GM12878 (cell line): ENCODE results near the gene LITAF.

Source experiments
- CTCF ChIP-seq, 3 experiments: IDR thresholded peaks in 2 of 3; conservative IDR thresholded peaks in 1 of 3; 2 replicates each; pipeline ENCODE4 v1.5.1; 2011; ENCODE audit warnings: low read depth in 3 of 3, low read length in 3 of 3, mild to moderate bottlenecking in 3 of 3, control low read depth in 2 of 3, moderate library complexity in 2 of 3, inconsistent platforms in 1 of 3, mixed read lengths in 1 of 3; ENCODE audit not compliant: control insufficient read depth in 2 of 3, insufficient read depth in 1 of 3; ENCODE audit errors: extremely low read depth in 1 of 3
- TAF1 ChIP-seq: IDR thresholded peaks from 2 replicates; pipeline ENCODE4 v1.6.1; 2011; ENCODE audit warnings: mild to moderate bottlenecking, low read depth, low read length, borderline replicate concordance
- YY1 ChIP-seq: IDR thresholded peaks from 2 replicates; pipeline ENCODE4 v1.6.1; 2011; ENCODE audit warnings: low read depth, mild to moderate bottlenecking, low read length

GRCh38 chr16:11552440-11552839 is 34.3 kb downstream of the LITAF start:
- TF ChIP-seq YY1 (no peak), TAF1 (no peak), CTCF (IDR thresholded peaks at IDR 0.05 in 2 of 3, conservative IDR thresholded peaks at IDR 0.05 in 1 of 3; ENCODE audit: control insufficient read depth in 2 of 3, extremely low read depth in 1 of 3, insufficient read depth in 1 of 3, low read depth in 3 of 3, low read length in 3 of 3) (no peak)
